CD4-positive, alpha-beta T cell treated with Interferon alpha-2 for 1 hour (primary cell): ENCODE data around the gene TRPM4.

Experiments used
- DNase-seq, 2 donors: peaks; one replicate each; pipeline ENCODE4 v3.0.0-alpha.2; 2020 to 2022

The TRPM4 gene

DNA sequence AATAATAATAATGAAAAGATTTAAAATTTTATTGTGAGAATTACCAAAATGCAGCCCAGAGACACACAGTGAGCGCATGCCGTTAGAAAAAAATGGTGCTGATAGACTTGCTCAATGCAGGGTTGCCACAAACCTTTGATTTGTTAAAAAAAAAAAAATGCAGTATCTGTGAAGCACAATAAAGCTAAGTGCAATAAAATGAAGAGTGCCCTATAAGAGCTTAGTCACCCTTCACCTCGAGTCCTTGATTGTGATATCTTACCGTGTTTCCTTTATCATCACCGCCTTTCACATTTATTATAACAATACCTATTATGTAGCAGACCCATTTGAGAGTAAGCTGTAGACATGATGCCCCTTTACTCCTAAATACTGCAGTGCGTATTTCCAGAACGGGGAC is 84.2 kb downstream of the TRPM4 start:
- DNase-seq: no peak

DNA sequence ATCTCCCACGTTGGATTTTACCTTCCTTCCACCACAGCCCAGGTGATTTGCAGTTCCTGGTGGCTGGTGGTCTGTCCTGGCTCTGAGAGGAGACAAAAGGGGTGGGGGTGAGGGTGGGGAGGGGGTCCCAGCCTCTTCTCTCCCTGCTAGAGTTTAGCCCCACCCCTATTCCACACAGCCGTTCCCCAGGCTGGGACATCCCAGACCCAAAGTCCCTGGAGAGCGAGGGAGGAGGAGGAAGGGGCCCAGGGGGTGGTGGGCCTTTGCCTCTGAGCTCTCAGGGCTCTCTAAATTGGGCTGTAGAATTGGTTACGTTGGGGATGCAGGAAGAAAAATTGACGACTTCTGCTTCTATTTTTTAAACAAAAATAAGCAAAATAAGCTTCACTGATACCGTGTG is 85.5 kb downstream of the TRPM4 start:
- DNase-seq: no peak

GRCh38 chr19:49243726-49244125 is 86.1 kb downstream of the TRPM4 start:
- DNase-seq: no peak

DNA sequence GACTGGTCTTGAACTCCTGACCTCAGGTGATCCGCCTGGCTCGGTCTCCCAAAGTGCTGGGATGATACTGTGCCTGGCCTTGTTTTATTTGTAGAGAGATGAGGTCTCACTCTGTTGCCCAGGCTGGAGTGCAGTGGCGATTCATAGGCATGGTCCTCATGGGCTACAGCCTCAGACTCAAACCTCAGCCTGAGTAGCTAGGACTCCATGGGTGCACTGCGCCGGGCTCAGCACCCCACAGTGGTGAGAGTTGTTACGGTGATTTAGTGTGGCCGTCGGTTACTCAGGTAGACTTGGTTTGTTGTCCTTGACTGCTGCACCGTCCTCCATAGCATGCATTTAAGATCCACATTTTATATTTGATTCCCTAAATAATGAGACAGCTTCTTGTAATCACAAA is 86.7 kb downstream of the TRPM4 start:
- no peak for DNase-seq

- no peak for DNase-seq
These were observed 90.1 kb downstream of the TRPM4 start for GRCh38 chr19:49247676-49248075.

- DNase-seq: no peak
These were observed 92.3 kb downstream of the TRPM4 start for GRCh38 chr19:49249933-49250332.

- no peak for DNase-seq
These were observed 98.1 kb downstream of the TRPM4 start for GRCh38 chr19:49255674-49256073.

DNA sequence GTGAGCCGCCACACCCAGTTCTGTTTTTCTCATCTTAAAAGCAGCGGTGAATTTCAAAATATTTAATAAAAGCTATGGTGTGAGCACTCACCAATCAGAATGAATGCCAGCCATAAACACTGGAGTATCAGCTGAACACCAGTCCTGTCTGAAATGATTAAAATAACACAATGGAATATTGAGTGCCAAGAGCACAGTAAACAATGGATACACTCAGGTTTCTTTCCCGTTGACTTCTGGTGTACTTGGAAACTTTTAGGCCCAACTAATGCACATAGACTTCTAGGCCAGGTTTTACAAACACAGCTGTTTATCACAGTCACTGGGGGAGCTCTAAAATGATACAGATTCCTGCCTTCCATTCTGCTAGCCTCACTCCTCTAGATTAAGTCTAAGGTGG is 99.1 kb downstream of the TRPM4 start:
- no peak for DNase-seq
